OCI-LY1 (cell line): Measurements from ENCODE around the gene STXBP6.

Source experiments
- H2AFZ ChIP-seq: fragments of 200-600 bp; sonication (generic), shearing (Covaris generic); 2 replicates; pipeline ENCODE4 v1.6.0; 2014; ENCODE audit warnings: antibody characterized with exemption, mild to moderate bottlenecking, low read length
- H3F3A ChIP-seq: fragments of 200-600 bp; sonication (generic), shearing (Covaris generic); 2 replicates; pipeline ENCODE4 v1.6.0; 2014; ENCODE audit warnings: mild to moderate bottlenecking, antibody characterized with exemption, low read length, moderate library complexity; ENCODE audit not compliant: insufficient read depth
- H3K27ac ChIP-seq: fragments of 200-600 bp; sonication (generic); 2 replicates; pipeline ENCODE4 v1.5.1; 2014; ENCODE audit warnings: low read length, mixed run types, mild to moderate bottlenecking, low read depth; ENCODE audit not compliant: poor library complexity, severe bottlenecking
- H3K27me3 ChIP-seq: fragments of 200-600 bp; sonication (generic); 2 replicates; pipeline ENCODE4 v1.6.0; 2014; ENCODE audit warnings: antibody characterized with exemption, mild to moderate bottlenecking, low read length, moderate library complexity; ENCODE audit not compliant: insufficient read depth
- H3K36me3 ChIP-seq: fragments of 200-600 bp; sonication (generic); 2 replicates; pipeline ENCODE4 v1.6.1; 2014; ENCODE audit warnings: mild to moderate bottlenecking, antibody characterized with exemption, low read length, moderate library complexity, mixed read lengths; ENCODE audit not compliant: insufficient read depth
- H3K4me1 ChIP-seq: fragments of 200-600 bp; sonication (generic); 2 replicates; pipeline ENCODE4 v1.5.1; 2014; ENCODE audit warnings: mild to moderate bottlenecking, low read length, moderate library complexity; ENCODE audit not compliant: insufficient read depth, severe bottlenecking
- H3K4me2 ChIP-seq: fragments of 200-600 bp; sonication (generic), shearing (Covaris generic); 2 replicates; pipeline ENCODE4 v1.6.1; 2014; ENCODE audit warnings: low read length
- H3K4me3 ChIP-seq: fragments of 200-600 bp; sonication (generic); 2 replicates; pipeline ENCODE4 v1.5.1; 2014; ENCODE audit warnings: low read length, low read depth, mild to moderate bottlenecking, mixed read lengths; ENCODE audit not compliant: poor library complexity, severe bottlenecking
- H3K79me2 ChIP-seq: fragments of 200-600 bp; shearing (Covaris generic); 2 replicates; pipeline ENCODE4 v1.6.1; 2016; ENCODE audit warnings: mixed run types, low read length, mixed read lengths; ENCODE audit not compliant: insufficient read depth
- H3K9ac ChIP-seq: fragments of 200-600 bp; sonication (generic), shearing (Covaris generic); 2 replicates; pipeline ENCODE4 v1.6.1; 2014; ENCODE audit warnings: mild to moderate bottlenecking, low read length, mixed read lengths
- H3K9me2 ChIP-seq: fragments of 200-600 bp; sonication (generic), shearing (Covaris generic); 2 replicates; pipeline ENCODE4 v1.6.1; 2014; ENCODE audit warnings: low read depth, mild to moderate bottlenecking, low read length, mixed read lengths
- H3K9me3 ChIP-seq: fragments of 200-600 bp; shearing (Covaris generic); 2 replicates; pipeline ENCODE4 v1.6.1; 2014; ENCODE audit warnings: low read length, mixed read lengths
- H4K20me1 ChIP-seq: fragments of 200-600 bp; sonication (generic), shearing (Covaris generic); 2 replicates; pipeline ENCODE4 v1.6.0; 2016; ENCODE audit warnings: mild to moderate bottlenecking, low read length; ENCODE audit not compliant: insufficient read depth
- CTCF ChIP-seq: fragments of 200-600 bp; sonication (generic), shearing (Covaris generic); IDR thresholded peaks from 2 replicates; pipeline ENCODE4 v1.5.1; 2017; ENCODE audit warnings: mild to moderate bottlenecking, antibody characterized with exemption, low read length, moderate library complexity, mixed read lengths
- EZH2 ChIP-seq: fragments of 200-600 bp; sonication (generic), shearing (Covaris generic); IDR thresholded peaks from 2 replicates; pipeline ENCODE4 v1.8.0; 2017; ENCODE audit warnings: borderline replicate concordance, mixed run types, mild to moderate bottlenecking, antibody characterized with exemption, low read length, moderate library complexity, mixed read lengths

STXBP6 gene

GRCh38 chr14:25090256-25090655, 40.3 kb upstream of the STXBP6 start:
- Histone ChIP-seq H2AFZ (no peak overlapping the region), H4K20me1 (no peaks in the 10 kb centered on the region), H3K79me2 (no peaks in the 10 kb centered on the region), H3F3A (no peaks in the 10 kb centered on the region), H3K4me1 (no peaks in the 10 kb centered on the region), H3K9ac (no peak overlapping the region), H3K36me3 (no peaks in the 10 kb centered on the region), H3K9me2 (no peaks in the 10 kb centered on the region), H3K4me2 (no peak overlapping the region), H3K4me3 (no peak overlapping the region), H3K27ac (no peak overlapping the region), H3K9me3 (no peaks in the 10 kb centered on the region), H3K27me3 (no peaks in the 10 kb centered on the region)
- TF ChIP-seq CTCF (no peak), EZH2 (no peak)

GRCh38 chr14:25089496-25089895, 39.5 kb upstream of the STXBP6 start:
- Histone ChIP-seq H2AFZ (no peak overlapping the region), H3K9me3 (no peaks in the 10 kb centered on the region), H3K79me2 (no peaks in the 10 kb centered on the region), H3K4me3 (no peak overlapping the region), H4K20me1 (no peaks in the 10 kb centered on the region), H3F3A (no peaks in the 10 kb centered on the region), H3K9ac (no peak overlapping the region), H3K4me2 (no peak overlapping the region), H3K9me2 (no peaks in the 10 kb centered on the region), H3K27ac (no peak overlapping the region), H3K36me3 (no peaks in the 10 kb centered on the region), H3K4me1 (no peaks in the 10 kb centered on the region), H3K27me3 (no peaks in the 10 kb centered on the region)
- TF ChIP-seq CTCF = no peak
- no peak for TF ChIP-seq EZH2

- Histone ChIP-seq H3K27ac (no peak overlapping the region), H3K4me3 (no peak overlapping the region), H3K4me2 (no peak overlapping the region), H3F3A (no peaks in the 10 kb centered on the region), H3K79me2 (no peaks in the 10 kb centered on the region), H3K27me3 (no peaks in the 10 kb centered on the region), H3K4me1 (no peaks in the 10 kb centered on the region), H4K20me1 (no peaks in the 10 kb centered on the region), H3K9me3 (no peaks in the 10 kb centered on the region), H2AFZ (no peak overlapping the region), H3K9ac (no peak overlapping the region), H3K9me2 (no peaks in the 10 kb centered on the region), H3K36me3 (no peaks in the 10 kb centered on the region)
- TF ChIP-seq EZH2 = no peak
- TF ChIP-seq CTCF = no peak
Observed at GRCh38 chr14:25086821-25087396, 37.0 kb upstream of the STXBP6 start.
